Activated CD8-positive, alpha-beta T cell treated with anti-CD3 and anti-CD28 coated beads for 36 hours (primary cell): ENCODE results near the gene DDC. TPM values are rescaled to one million over a fixed set of nuclear protein-coding genes. Genes with fewer than 3 reads are reported as not detected.

Experiments used
- ATAC-seq: fragments of 200-7000 bp; cut with Tn5 transposase; one replicate; pipeline ENCODE4 v1.10.0; 2021; ENCODE audit warnings: mild to moderate bottlenecking, moderate library complexity
- CTCF ChIA-PET: fragments of 350-600 bp; sonication (Branson Sonifier 250); formaldehyde crosslinking; loops from one replicate; lab custom pipeline; 2021; ENCODE audit warnings: antibody characterized with exemption; lab: Charles Lee
- POLR2A ChIA-PET: fragments of 350-600 bp; sonication (Branson Sonifier 250); formaldehyde crosslinking; loops from one replicate; lab custom pipeline; 2021; ENCODE audit warnings: antibody characterized with exemption; lab: Charles Lee
- DNase-seq: peaks from one replicate; pipeline ENCODE4 v3.0.0-alpha.2; 2020
- H3K27ac Mint-ChIP-seq: one replicate; pipeline ENCODE4 v1.8.0; 2021; ENCODE audit warnings: mild to moderate bottlenecking, mixed read lengths
- H3K27me3 Mint-ChIP-seq: one replicate; pipeline ENCODE4 v1.8.0; 2021; ENCODE audit warnings: mixed read lengths
- H3K36me3 Mint-ChIP-seq: one replicate; pipeline ENCODE4 v1.8.0; 2021; ENCODE audit warnings: low read depth, mixed read lengths
- H3K4me1 Mint-ChIP-seq: one replicate; pipeline ENCODE4 v1.8.0; 2021; ENCODE audit warnings: low read depth, mixed read lengths
- H3K4me3 Mint-ChIP-seq: one replicate; pipeline ENCODE4 v1.8.0; 2021; ENCODE audit warnings: mild to moderate bottlenecking, moderate library complexity, mixed read lengths
- H3K9me3 Mint-ChIP-seq: one replicate; pipeline ENCODE4 v1.8.0; 2021; ENCODE audit warnings: mixed read lengths
- CTCF ChIP-seq: fragments of 200-600 bp; IDR thresholded peaks from one replicate; pipeline ENCODE4 v1.8.0; 2022; ENCODE audit warnings: antibody characterized with exemption, mild to moderate bottlenecking
- intact Hi-C: fragments of 100-400 bp; cut with micrococcal nuclease; formaldehyde crosslinking; loops from one replicate; pipeline ENCODE4 v1.10.0; 2022
- total RNA-seq, 2 experiments: library from RNA; stranded (reverse); gene quantifications; one replicate each; pipeline ENCODE4 v1.2.3, GENCODE V29; 2021

Gene DDC
- total RNA-seq, 2 experiments from 2014 or later: 0.36 to 1.2 TPM

DNA sequence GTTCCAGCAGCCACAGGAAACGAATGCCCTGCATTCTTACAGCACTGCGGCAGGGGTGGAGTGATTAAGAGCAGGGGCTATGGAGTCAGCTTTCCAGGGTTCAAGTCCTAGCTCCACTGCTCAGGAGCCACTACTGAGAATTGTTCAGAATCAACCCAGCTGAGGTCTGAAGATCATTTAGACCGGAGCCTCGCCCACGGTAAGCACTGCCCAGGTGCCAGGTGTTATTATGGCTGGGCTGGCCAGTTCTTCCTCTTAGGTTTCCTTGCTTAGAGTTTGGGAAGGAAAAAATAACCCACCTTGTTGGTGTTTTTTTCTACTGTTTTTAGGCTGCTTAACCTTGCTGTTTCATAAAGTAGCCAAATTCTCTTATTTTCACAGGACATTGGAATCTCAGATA, 110.2 kb downstream of the DDC start:
- H3K4me1 Mint-ChIP-seq: peaks cover 5% of the 10 kb centered on the region
- TF ChIP-seq CTCF: no peak
- H3K9me3 Mint-ChIP-seq: no peaks in the 10 kb centered on the region
- intact Hi-C loops: no loop called here
- DNase-seq (no peak), ATAC-seq (no peak)
- H3K4me3 Mint-ChIP-seq: no peak overlapping the region
- H3K36me3 Mint-ChIP-seq: no peaks in the 10 kb centered on the region
- CTCF ChIA-PET: interaction anchor here (4.2 kb wide), 1 partner anchor 13 kb away, joined by 30 read pairs; no protein-coding TSS in a partner anchor
- no peaks in the 10 kb centered on the region for H3K27me3 Mint-ChIP-seq
- POLR2A ChIA-PET: interaction anchor here (1.1 to 1.8 kb wide), 2 partner anchors 9 to 13 kb away, joined by 3 to 6 read pairs; no protein-coding TSS in a partner anchor
- H3K27ac Mint-ChIP-seq: no peak overlapping the region

- ATAC-seq (peak; percentile 14), DNase-seq (peak; percentile 50)
- TF ChIP-seq CTCF: no peak
- POLR2A ChIA-PET: interaction anchor here (1.3 to 1.4 kb wide), 3 partner anchors 10 to 131 kb away, joined by 3 to 5 read pairs (median 4); no protein-coding TSS in a partner anchor
- H3K27me3 Mint-ChIP-seq: no peaks in the 10 kb centered on the region
- peak overlapping the region; percentile 96 for H3K27ac Mint-ChIP-seq
- H3K4me3 Mint-ChIP-seq: peak overlapping the region; percentile 92
- H3K4me1 Mint-ChIP-seq: peaks cover 37% of the 10 kb centered on the region
- CTCF ChIA-PET: interaction anchor here (1.1 to 6.9 kb wide), 3 partner anchors 17 to 358 kb away, joined by 5 to 36 read pairs (median 7); partner anchors contain the start of gene ZPBP
- H3K36me3 Mint-ChIP-seq: peaks cover 22% of the 10 kb centered on the region
- intact Hi-C loops: no loop called here
- H3K9me3 Mint-ChIP-seq: no peaks in the 10 kb centered on the region
These were observed 114.6 kb downstream of the DDC start for GRCh38 chr7:50450590-50451032.

DNA sequence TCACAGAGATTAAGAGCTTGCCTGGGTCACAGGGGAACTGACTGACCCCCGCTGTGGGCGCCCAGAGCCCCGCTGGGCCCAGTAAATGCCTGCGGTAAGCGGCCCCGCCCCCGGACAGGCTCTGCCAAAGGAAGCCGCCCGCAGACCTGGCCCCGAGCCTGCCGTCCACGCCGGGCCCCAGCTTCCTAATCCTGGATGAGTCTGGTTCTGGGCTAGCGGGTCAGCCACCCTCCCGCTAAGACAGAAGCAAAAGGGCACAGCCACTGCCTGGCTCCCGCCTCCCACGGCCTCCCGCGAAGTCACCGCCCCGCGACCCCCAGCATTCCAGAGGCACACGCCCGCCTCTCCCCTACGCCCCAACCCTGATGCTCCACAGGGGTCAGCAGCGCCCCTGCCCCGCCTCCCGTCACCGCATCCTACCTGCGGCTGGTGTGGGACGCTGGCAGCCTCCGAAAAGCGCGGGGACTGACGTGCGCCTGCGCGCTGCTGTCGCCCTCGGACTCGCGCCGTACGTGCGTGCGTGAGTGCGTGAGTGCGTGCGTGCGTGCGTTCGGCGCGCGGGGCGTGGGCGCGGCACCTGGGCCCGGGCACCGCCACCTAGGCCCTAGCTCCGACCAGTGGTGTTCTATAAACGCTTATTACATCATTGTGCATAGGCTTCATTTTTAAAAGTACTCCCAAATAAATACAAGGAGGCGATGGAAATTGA, 115.2 kb downstream of the DDC start, which contains the start of gene FIGNL1:
Gene FIGNL1 (minus strand): TSS at position 470 of the 709 bp plus-strand sequence. CDS start 3,063 bp downstream, outside the sequence.
- peaks cover 28% of the 10 kb centered on the region for H3K36me3 Mint-ChIP-seq
- peak within 1 kb of the TSS; percentile 92 for H3K4me3 Mint-ChIP-seq
- TF ChIP-seq CTCF: no peak
- H3K4me1 Mint-ChIP-seq: peaks cover 42% of the 10 kb centered on the region
- no peaks in the 10 kb centered on the region for H3K9me3 Mint-ChIP-seq
- intact Hi-C loops: no loop called here
- ChIA-PET CTCF (interaction anchor here (1.0 to 6.9 kb wide), 4 partner anchors 18 to 357 kb away, joined by 4 to 36 read pairs (median 6); partner anchors contain the start of gene ZPBP), POLR2A (interaction anchor here (0.7 to 1.4 kb wide), 7 partner anchors 10 to 183 kb away, joined by 3 to 8 read pairs (median 4); no protein-coding TSS in a partner anchor)
- H3K27me3 Mint-ChIP-seq: no peaks in the 10 kb centered on the region
- ATAC-seq (peak; percentile 89), DNase-seq (peak; percentile 90)
- peak within 1 kb of the TSS; percentile 96 for H3K27ac Mint-ChIP-seq

- peaks cover 44% of the 10 kb centered on the region for H3K4me1 Mint-ChIP-seq
- H3K27me3 Mint-ChIP-seq: no peaks in the 10 kb centered on the region
- intact Hi-C loops: no loop called here
- H3K27ac Mint-ChIP-seq: peak overlapping the region; percentile 96
- H3K4me3 Mint-ChIP-seq: peak overlapping the region; percentile 92
- peaks cover 30% of the 10 kb centered on the region for H3K36me3 Mint-ChIP-seq
- H3K9me3 Mint-ChIP-seq: no peaks in the 10 kb centered on the region
- CTCF ChIA-PET: interaction anchor here (1.0 to 6.9 kb wide), 4 partner anchors 18 to 356 kb away, joined by 4 to 36 read pairs (median 6); partner anchors contain the start of gene ZPBP
- POLR2A ChIA-PET: interaction anchor here (0.7 to 1.4 kb wide), 7 partner anchors 9 to 183 kb away, joined by 3 to 8 read pairs (median 4); no protein-coding TSS in a partner anchor
- no peak for DNase-seq
- no peak for TF ChIP-seq CTCF
- no peak for ATAC-seq
These were observed 115.7 kb downstream of the DDC start for GRCh38 chr7:50449501-50449880.
